Stimulated activated CD4-positive, alpha-beta T cell treated with anti-CD3 and anti-CD28 coated beads, Interleukin-12 subunit alpha, Interleukin-12 subunit beta, amount 100 ng/mL, for 24 hours (primary cell): ENCODE measurements around the gene AKAP17A.
"Not testable (repeated sequence)": the region's sequence is repeated elsewhere in the genome, so short reads cannot be mapped to it uniquely, and the experiment has no call there.

Experiments
- DNase-seq, 2 experiments: peaks; one replicate each; pipeline ENCODE4 v3.0.0-alpha.2; 2020; ENCODE audit warnings: low read depth in 2 of 2

Gene AKAP17A, protein sequence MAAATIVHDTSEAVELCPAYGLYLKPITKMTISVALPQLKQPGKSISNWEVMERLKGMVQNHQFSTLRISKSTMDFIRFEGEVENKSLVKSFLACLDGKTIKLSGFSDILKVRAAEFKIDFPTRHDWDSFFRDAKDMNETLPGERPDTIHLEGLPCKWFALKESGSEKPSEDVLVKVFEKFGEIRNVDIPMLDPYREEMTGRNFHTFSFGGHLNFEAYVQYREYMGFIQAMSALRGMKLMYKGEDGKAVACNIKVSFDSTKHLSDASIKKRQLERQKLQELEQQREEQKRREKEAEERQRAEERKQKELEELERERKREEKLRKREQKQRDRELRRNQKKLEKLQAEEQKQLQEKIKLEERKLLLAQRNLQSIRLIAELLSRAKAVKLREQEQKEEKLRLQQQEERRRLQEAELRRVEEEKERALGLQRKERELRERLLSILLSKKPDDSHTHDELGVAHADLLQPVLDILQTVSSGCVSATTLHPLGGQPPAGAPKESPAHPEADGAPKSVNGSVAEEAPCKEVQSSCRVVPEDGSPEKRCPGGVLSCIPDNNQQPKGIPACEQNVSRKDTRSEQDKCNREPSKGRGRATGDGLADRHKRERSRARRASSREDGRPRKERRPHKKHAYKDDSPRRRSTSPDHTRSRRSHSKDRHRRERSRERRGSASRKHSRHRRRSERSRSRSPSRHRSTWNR

DNA sequence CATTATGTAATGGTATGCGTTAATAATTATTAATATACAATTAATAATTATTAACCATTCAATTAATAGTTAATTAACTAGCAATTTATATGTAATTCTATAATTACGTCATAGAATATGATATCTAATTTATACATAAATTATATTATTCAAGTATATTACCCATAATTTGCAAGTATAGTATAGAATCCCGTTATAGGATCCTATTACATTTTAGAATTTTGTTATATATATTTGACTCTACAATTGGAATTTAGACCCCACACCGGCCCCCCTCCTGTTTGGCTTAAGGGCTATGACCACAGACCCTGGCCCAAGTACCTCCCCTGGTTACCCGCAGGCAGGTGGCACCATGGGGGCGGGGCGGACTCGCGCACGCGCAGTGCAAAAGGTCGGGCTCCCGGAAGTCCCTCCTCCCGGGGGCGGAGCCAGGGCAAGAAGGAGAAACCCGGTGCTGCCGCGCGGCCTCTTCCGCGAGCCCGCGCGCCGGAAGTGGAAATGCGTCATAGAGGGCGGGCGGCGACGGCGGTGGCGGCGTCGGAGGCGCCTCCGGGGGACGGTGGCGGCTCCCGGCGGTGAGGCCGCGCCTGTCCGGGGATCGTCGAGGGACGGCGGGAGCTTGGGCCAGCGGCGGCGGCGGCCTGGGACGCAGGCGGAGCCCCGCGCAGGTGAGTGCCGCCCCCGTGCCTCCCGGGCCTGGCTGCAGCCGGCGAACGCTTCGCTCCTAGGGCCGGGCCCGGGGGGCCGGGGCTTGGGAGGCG is at the start of gene AKAP17A:
AKAP17A (plus strand) TSS at position 503 of the 761 bp plus-strand sequence. CDS start 1,859 bp downstream, outside the sequence.
- DNase-seq, result peak; percentile 98 to 100

DNA sequence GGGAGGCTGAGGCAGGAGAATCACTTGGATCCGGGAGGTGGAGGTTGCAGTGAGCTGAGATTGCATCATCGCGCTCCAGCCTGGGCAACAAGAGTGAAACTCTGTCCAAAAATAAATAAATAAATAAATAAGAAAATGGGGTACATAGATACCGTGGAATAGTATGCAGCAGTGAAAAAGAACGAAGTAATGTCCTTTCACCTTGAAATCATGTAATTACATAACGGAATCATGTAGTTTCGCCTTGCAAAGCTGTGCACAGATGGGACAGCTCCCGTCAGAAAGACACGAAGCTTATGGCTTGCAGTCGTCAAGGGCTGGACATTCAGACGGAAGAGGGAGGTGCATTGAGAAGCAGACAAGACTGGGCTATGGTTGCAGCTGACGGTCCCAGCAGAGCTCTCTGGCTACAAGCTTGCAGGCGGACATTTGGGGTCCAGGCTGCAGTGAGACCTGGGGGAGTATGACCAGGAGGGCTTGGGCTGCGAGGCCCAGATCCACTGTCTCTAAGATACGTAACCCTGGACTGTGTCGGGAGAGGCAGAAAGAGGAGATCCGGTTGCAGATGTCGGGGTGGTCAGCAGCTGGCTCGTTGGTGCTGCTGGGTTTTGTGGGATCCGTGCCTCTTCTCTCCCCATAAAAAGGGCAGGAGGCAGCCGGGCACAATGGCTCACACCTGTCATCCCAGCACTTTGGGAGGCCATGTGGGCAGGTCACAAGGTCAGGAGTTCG is 48.2 kb upstream of the AKAP17A start:
- DNase-seq, result no peak

DNA sequence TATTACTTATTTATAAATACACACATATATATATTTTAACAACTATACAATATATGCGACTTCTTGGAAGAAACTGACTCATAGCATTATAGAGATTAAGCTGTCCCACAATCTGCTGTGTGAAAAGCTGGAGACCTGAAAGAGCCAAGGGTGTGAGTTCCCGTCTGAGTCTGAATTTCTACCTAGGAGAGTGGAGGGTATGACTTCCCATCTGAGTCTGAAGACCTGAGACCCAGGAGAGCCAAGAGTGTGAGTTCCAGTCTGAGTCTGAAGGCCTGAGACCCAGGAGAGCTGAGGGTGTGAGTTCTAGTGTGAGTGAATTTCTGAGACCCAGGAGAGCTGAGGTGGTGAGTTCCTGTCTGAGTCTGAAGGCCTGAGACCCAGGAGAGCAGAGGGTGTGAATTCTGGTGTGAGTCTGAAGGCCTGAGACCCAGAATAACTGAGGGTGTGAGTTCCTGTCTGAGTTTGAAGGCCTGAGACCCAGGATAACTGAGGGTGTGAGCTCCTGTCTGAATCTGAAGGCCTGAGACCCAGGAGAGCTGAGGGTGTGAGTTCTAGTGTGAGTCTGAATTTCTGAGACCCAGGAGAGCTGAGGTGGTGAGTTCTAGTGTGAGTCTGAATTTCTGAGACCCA is 45.5 kb upstream of the AKAP17A start:
- DNase-seq, result no peak

DNA sequence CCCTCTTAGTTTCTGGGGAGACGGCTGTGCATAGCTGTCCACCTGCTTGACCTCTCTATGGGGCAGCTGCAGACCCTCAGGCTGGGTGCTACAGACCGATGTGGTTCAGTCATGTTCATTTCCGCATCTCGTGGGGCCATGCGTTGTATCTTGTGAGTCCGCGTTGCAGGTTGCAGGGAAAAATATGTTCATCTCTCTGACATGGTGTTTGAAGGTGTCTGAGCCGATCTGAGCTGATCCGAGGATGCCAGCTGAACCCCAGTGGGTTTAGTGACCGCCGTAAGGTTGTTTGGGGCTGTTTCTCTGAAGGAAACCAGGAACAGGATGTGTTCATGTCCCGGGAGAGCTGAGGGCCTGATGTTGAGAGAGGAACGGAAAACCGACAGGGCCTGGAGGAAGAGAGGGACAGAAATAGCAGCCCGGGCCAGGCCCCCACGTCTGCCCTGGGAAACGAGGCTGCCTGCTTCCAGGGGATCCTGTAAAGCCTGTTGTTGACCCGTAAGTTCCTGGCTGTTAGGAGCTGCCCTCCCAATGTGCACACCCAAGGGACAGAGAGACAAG is 44.6 kb upstream of the AKAP17A start:
- no peak for DNase-seq

DNA sequence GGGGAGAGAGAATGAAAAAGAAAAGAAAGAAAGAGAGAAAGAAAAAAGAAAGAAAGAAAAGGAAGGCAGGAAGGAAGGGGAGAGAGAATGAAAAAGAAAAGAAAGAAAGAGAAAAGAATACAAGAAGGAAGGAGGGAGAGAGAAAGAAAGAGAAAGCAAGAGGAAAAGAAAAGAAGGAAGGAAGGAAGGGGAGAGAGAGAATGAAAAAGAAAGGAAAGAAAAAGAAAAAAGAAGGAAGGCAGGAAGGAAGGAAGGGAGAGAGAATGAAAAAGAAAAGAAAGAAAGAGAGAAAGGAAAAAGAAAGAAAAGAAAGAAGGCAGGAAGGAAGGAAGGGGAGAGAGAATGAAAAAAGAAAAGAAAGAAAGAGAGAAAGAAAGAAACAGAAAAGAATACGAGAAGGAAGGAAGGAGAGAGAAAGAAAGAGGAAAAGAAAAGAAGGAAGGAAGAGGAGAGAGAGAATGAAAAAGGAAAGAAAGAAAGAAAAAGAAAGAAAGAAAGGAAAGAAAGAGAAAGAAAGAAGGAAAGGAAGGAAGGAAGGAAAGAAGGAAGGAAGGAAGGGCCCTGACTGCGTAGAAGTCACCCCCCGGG is 39.4 kb upstream of the AKAP17A start:
- no peak for DNase-seq

DNA sequence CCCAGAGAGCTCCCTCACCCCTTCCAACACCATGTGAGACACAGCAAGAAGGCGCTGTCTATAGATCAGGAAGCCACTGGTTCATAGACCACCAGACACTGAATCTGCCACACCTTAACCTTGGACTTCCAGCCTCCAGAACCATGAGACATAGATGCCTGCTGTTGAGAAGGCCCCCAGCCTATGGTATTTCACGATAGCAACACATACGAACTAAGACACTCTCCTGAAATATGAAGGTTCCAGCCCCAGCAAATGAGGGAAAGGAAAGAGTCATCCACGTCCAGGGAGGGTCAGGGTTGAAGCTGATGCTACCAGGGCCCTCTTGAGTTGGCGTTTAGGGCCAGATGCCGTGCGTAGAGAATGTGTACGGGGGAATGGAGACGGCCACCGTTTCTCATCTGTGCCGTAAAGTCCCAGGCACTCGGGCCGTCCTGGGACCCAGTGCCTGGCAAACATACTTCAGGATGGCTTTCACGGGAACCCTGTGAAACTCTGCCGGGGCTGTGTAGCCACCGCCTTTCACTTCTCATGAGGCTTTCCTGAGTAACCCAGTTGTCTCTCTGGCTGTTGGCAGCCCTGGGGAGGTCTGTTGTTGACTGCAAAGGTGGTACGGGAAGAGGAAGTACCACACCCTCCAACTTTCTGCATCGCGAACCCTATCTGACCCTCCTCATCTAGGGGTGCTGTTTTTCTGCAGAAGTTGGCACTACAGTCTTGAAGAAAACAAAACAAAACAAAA is 36.8 kb upstream of the AKAP17A start:
- no peak for DNase-seq

DNA sequence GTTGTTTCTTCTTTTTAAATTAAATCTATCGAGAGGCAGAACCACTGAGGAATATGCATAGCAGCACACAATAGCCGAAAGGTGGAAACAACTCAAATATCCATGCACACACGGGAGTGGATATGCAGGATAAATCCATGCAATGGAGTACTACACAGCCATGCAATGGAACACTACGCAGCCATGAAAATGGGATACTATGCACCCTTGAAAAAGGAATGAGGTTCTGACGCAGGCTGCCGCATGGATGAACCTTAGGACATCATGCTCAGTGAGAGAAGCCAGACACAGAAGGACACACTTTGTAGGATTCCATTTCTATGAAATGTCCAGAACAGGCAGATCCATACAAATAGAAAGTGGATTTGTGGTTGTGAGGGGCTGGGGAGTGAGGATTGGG is 36.0 kb upstream of the AKAP17A start:
- DNase-seq, result no peak

DNA sequence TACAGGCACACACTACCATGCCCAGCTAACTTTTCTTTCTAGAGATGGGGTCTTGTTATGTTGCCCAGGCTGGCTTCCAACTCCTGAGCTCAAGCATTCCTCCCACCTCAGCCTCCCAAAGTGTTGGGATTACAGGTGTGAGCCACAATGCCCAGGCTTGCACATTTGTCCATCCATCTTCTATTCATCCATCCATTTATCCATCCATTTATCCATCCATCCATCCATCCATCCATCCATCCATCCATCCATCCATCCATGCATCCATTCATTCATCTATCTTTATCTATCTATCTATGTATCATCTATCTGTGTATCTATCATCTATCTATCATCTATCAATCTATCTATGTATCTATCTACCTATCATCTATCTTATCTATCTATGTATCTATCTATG is 34.0 kb upstream of the AKAP17A start:
- not testable (repeated sequence) for DNase-seq

DNA sequence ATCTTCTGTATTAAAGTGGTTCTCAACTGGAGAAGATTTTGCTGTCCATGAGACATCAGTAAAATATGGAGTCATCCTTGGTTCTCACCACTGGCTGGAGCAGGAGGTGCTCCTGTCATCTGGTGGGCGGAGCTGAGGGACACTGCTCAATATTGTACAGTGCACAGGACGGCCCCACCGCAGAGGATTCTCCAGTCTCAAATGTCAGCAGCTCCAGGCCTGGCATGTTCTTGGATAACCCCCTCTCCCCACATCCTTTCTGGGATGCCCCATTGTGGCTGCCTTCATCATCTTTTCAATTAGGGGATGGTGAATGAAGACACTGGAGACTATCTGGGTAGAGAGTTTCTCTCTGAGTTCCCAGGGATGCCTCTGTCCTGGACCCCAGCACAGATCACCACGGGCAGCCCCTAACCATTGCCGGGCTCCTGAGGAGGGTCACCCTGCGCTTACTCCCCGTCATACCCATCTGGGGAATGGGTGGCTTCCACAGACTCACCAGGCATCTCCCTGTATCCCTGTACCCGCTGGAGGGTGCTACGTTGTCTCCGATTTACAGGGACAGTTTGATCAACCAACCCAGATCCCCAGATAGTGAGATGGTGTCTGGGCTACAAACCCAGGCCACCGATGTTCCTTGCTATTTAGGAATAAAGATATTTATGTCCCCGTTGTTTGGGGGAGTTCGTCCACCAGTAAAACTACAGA is 32.5 kb upstream of the AKAP17A start:
- no peak for DNase-seq

DNA sequence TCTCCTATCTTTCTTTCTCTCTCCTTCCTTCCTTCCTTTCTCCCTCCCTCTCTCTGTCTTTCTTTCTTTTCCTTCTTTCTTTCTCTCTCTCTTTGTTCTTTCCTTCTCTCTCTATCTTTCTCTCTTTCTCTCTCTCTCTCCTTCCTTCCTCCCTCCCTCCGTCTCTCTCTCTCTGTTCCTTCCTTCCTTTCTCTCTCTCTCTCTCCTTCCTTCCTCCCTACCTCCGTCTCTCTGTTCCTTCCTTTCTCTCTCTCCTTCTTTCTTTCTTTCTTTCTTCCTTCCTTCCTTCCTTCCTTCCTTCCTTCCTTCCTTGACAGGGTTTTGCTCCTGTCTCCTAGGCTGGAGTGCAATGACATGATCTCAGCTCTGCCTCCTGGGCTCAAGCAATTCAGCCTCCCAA is 30.2 kb upstream of the AKAP17A start:
- DNase-seq, result no peak

DNA sequence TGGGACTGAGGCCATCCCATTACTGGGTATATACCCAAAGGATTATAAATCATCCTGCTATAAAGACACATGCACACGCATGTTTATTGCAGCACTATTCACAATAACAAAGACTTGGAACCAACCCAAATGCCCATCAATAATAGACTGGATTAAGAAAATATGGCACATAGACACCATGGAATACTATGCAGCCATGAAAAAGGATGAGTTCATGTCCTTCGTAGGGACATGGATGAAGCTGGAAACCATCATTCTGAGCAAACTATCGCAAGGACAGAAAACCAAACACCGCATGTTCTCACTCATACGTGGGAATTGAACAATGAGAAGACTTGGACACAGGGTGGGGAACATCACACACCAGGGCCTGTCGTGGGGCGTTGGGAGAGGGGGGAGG is 27.3 kb upstream of the AKAP17A start:
- DNase-seq, result not testable (repeated sequence)

DNA sequence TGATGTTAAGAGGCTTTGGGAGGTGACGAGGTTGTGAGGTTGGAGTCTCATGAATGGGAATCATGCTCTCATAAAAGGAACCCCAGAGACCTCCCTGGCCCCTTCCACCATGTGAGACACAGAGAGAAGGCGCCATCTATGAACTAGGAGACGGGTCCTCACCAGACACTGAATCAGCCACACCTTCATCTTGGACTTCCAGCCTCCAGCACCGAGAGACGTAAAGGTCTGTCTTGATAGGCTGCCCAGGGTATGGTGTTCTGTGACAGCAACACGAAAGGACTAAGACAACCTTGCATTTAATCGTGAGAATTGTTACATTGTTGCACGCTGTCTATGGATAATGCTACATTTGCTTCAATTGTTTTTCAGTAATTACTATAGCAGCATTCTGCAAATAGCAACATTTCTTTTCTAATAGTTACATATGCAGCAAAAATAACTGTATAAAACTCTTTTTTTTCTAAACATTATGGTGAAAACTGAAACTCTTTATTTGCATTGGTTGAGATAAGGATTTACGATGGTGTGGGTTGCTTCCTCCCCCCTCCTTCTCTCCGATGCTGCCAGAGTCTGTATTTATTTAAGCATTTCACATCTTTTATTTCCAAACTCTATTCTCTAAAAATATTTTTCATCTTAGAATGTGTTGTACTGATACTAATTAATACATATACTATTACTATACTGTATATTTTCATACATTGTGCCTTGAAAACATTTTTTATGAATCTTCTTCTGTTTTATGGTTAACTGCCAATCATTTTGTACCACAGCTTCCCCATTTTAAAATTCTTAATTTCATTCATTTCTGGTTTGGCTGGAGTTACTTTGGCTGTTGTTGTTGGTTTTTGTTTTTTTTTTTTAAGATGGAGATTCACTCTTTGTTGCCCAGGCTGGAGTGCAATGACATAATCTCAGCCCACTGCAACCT is 26.4 kb upstream of the AKAP17A start:
- DNase-seq, result no peak

DNA sequence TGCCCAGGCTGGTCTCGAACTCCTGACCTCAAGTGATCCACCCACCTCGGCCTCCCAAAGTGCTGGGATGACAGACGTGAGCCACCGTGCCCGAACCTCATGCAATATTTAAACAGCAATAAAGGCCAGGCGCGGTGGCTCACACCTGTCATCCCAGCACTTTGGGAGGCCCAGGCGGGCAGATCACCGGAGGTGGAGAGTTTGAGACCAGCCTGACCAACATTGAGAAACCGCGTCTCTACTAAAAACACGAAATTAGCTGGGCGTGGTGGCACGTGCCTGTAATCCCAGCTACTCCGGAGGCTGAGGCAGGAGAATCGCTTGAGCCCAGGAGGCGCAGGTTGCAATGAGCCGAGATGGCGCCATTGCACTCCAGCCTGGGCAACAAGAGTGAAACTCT is 17.2 kb upstream of the AKAP17A start:
- not testable (repeated sequence) for DNase-seq

DNA sequence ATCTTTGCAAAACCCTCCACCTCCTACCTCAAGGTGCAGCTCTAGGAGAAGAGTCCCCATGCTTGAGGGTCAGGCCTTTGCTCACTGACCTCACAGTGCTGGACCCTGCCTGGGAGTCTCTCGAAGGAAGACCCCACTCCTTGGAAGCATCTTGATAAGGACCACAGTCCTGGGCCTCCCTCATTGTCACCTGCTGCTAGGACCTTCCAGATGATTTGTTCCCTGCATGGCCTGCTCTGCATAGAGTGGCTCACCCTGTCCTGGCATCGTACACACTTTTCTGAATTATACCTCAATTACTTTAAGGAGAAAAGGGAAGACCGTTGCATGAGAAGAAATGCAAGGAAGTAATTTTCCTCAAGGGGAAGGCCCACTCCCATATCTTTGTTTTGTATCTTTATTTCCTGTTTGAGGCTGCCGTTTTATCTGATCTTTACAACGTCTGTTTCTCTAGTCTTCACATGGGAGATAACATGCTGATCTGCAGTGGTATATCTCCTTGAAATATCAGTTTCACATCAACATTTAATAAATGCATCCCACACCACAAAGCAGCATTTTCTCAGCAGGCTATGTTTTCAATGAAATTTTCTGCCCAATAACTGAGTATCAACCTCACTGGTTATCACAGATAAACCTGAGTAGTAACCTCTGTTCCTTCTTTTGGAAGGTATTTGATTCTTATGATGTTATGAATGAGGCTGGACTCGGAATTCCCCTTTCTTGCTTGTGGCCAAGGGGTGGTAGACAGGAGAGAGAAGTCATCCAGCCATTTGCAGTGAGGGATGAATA is 15.0 kb upstream of the AKAP17A start:
- DNase-seq, result no peak

DNA sequence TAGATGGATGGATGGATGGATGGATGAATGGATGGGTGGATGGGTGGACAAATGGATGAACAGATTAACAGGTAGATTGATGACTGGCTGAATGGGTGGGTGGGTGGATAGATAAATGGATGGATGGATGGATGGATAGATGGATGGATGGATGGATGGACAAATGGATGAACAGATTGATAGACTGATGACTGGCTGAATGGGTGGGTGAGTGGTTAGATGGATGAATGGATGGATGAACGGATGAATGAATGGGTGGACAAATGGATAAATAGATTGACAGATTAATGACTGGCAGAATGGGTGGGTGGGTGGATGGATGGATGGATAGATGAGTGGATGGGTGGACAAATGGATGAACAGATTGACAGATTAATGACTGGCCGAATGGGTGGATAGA is 13.6 kb upstream of the AKAP17A start:
- no peak for DNase-seq

DNA sequence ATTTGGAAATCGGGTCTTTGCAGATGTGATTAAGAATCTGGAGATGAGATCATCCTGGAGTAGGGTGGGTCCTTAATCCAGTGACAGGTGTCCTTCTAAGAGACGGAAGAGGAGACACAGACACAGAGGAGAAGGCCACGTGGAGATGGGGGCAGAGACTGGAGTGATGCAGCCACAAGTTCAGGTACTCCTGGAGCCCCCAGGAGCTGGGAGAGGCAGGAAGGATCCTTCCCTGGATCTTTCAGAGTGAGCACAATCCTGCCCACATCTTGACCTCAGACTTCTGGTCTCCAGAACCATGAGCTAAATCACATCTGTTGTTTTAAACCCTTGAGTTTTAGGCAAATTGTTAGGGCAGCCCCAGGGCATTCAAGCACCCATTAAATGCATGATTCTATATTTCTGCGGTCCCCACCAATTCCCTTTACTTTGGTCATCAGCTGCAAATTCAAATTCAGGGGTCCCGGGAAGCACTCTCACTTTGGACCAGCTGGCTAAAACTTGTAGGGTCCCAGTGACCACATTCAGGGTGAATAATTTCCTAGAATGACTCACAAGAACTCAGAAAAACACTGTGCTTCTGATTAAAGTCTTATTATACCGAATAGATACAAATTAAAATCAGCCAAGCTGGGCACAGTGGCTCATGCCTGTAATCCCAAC is 12.8 kb upstream of the AKAP17A start:
- no peak for DNase-seq

DNA sequence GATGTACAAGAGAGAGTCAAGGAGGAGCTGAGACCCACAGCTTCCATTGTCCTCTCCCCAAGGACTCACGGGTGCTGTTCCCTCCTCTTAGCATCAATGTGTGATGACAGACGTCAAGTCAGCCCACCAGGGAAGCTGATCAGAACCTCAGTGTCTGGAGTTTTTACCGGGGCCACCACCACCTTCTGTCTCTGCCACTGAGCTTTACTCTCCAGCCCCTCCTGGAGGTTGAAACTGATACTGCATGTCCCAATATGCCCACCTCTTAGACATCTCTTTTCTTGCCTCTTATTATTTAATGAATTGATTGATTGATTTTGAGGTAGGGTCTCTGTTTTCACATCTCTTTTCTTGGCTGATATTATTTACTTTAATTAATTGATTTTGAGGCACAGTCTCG is 10.3 kb upstream of the AKAP17A start:
- peak; percentile 40 to 86 for DNase-seq
